NT2/D1 (cell line): ENCODE results near the gene CAMTA1.

Experiments
- YY1 ChIP-seq: IDR thresholded peaks from 2 replicates; pipeline ENCODE4 v1.6.1; 2011; ENCODE audit not compliant: insufficient read length, insufficient read depth
- ZNF274 ChIP-seq: IDR thresholded peaks from 2 replicates; pipeline ENCODE4 v1.6.1; 2011; ENCODE audit warnings: mild to moderate bottlenecking, low read depth, low read length

GRCh38 chr1:7485086-7485780, 700.0 kb downstream of the CAMTA1 start:
- TF ChIP-seq ZNF274 (no peak), YY1 (no peak)
